Measurements from ENCODE around the gene TBX2.

Gene TBX2

DNA sequence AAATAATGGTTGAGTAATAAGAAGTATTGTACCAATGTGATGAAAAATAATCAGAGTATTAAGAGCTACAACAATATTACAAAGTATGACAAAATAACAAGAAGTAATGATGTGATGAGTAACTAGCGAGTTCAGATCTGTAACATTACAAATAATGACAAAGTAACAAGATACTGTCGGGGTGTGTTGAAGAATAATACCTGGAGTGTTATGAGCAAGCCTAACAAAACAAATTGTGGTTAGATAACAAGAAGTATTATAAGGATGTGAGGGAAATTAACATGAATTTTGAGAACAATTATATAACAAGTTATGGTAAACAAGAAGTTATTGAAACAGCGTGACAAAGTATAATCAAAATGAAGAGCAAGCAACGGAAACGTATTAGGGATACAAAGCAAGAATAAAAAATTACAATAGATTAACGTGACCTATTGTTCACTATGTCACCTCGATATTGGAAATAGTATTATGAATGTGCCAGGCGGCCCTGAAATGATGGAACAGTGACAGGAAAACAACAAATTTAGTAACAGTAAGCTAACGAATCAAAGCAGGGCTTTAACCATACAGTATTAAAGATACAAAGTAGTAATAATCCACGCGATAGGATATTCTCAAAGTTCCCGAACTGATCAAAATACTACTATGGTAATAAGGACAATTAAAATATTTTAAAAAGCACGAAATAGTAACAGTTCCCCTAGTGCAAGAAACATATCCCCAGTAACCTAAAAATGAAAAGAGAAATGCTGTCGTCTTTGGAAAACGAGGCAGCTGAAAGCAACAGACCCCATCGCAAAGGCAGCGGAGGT, 54.1 kb downstream of the TBX2 start:
- no peak for DNase-seq (ENCODE audit: low read depth in 2 of 2)

DNA sequence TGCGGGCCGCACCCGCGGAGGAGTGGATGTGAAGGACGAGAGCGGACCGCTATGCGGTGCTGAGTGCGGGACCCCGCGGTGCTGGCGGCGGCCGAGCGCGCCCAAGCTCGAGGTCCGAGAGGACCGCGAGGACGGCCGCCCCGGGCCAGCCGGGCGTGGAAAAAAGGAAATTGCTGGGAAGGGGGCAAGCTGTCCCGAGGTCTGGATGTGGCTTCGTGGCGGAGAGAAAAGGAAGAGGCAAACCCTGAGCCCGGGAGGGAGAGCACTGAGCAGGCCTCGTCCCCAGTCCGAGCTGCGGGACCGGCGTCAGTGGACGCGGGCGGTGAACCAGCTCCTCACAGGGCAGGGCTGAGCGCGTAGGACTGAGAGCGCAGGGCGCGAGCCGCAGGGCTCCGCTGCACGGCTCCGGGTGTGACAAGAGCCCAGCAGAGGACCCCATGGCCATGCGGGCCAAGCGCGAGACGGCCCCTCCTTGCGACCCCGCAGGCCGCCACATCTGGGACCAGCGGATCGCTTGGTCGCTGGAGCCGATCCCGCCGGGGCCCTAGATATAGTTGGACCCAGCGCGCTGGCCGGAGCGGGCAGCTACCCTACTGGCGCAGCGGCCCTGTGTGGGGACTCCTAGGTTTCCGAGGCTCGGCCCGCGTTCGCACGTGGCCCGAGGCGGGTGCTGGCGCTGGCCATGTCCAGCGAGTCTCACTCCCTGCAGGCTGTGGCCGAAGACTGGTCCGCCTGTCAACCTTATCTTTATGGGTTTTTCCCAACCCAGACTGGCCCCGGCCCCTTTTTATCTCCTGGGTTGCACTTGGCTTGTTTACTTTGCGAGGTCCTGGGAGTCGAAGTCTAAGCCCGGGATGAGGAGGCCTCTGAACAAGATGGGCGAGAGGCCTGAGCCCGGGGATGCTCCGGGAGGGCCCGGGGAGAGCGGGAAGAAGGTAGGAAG, 55.0 kb downstream of the TBX2 start:
- no peak for DNase-seq (ENCODE audit: low read depth in 2 of 2)

DNA sequence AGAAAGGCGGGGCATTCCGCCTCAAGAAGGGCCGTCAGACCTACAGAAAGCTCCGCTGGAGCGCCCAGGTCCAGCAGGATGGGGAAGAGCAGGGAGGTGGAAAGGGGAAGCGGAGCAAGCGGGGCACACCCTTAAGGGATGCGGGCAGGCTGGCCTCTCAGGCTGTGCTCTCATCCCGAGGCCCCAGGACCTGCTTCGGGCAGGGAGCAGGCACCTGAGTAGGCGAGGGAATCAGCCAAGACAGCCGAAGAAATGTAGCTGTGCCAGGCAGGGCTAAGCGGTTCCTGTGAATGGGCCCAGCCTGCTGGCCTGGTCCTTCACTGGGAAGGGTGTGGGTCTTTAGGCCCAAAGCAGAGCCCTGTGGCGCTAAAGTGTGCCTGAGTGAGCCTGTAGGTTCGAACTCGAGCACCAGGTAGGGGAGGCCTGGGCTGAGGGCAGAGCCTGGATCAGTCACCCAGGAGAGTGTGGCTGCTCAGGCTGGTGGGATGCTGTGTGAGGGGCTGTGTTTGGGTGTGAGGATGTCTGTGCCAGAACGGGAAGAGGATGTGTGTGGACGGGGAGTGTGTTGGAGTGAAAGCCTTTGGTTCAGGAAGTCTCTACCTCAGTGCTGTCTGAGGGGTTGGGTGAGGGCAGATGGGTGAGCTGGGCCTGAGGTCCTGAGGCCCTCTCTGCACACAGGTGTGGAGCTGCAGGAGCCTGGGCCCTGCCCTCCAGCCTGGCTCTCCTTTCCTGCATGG, 55.8 kb downstream of the TBX2 start:
- DNase-seq (ENCODE audit: low read depth in 2 of 2), result no peak

DNA sequence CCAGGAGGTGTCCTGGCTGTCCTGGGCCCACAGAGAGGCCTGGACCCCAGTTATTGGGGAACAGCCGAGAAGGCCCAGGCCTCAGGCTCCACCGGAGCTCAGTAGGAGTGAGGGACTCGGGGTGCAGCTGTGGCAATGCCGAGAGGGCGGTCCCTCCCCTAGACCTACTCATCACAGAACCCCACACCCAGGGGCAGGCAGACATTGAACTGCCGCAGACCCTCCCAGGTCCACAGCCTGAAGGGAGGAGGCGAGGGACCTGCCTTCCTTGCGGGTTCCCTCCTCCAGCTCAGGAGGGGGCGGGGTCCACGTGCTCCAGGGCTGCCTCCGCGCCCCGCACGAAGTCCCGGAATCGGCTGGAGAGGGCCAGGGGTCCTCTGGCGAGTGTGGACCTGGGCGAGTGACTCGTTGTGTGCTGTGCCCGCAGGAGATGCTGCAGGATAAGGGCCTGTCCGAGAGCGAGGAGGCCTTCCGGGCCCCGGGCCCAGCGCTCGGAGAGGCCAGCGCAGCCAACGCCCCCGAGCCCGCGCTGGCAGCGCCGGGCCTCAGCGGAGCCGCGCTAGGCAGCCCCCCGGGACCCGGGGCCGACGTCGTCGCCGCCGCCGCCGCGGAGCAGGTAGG, 56.5 kb downstream of the TBX2 start:
- no peak for DNase-seq (ENCODE audit: low read depth in 2 of 2)

- no peak for DNase-seq (ENCODE audit: low read depth in 2 of 2)
These were observed 57.1 kb downstream of the TBX2 start for GRCh38 chr17:61456688-61457225.

- DNase-seq (ENCODE audit: low read depth in 2 of 2), result no peak
These were observed 57.8 kb downstream of the TBX2 start for GRCh38 chr17:61457226-61457983.

DNA sequence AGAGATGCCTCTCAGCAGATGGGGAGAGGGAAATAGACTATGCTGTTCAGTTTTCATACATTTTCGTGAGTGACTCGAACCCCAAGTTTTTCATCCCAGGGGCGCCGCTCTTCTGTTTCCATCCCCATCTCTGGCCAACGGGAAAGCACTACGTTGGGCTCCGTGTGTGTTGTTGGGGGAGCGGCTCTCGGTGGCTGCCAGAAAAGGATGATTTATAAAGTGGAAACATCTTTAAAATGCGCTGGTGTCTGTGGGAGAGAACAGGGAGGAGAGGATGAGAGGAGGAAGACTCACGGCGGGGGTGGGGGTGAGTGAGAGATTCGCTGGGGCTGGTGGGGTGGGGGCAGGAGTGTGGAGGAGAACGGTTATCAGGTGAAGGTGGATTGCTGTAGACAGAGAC, 58.4 kb downstream of the TBX2 start:
- DNase-seq (ENCODE audit: low read depth in 2 of 2), result no peak

- DNase-seq (ENCODE audit: low read depth in 2 of 2), result no peak
These were observed 58.9 kb downstream of the TBX2 start for GRCh38 chr17:61458421-61459141.
